ENCODE results near the gene ARIH2. TPM values are rescaled to one million over a fixed set of nuclear protein-coding genes. Genes with fewer than 3 reads are reported as not detected.

Gene ARIH2
- total RNA-seq, 1 donor from 2014 or later = 180 TPM

DNA sequence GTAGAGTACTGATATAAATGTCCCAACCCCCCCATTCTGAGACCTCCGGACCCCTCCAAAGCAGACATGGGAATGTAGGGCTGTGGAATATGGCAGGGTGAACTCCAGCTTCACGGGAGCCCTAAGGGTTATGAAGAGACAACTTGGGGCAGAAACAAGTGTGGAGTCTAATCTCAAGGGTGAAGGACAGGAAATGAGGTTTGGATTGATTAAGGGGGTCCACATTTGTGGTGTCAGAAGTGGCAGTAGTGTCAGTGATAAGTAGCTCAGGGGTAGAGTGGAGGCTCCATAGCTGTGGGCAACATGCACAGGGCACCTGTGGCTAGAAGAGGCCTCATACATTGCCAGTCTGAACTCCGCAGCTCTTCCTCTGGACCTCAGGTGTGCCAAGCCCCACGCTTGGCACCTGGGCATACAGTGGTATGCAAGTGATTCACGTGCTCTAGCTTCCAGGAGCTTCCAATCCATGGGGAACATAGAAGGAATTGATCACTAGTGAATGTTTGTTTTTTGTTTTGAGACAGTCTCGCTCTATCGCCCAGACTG is 67.3 kb downstream of the ARIH2 start:
- intact Hi-C loops (cut with micrococcal nuclease) = loop anchor here (5.0 kb wide), 1 partner anchor 461 kb away; no protein-coding TSS in a partner anchor
- Mint-ChIP-seq H3K36me3 (ENCODE audit: low read depth) (peaks cover 31% of the 10 kb centered on the region), H3K9me3 (no peaks in the 10 kb centered on the region), H3K27me3 (ENCODE audit: insufficient read depth) (no peaks in the 10 kb centered on the region), H3K4me1 (ENCODE audit: low read depth) (peaks cover 34% of the 10 kb centered on the region), H3K4me3 (no peak overlapping the region), H3K27ac (peak overlapping the region; percentile 1)
- no peak for DNase-seq (ENCODE audit: low spot score)

DNA sequence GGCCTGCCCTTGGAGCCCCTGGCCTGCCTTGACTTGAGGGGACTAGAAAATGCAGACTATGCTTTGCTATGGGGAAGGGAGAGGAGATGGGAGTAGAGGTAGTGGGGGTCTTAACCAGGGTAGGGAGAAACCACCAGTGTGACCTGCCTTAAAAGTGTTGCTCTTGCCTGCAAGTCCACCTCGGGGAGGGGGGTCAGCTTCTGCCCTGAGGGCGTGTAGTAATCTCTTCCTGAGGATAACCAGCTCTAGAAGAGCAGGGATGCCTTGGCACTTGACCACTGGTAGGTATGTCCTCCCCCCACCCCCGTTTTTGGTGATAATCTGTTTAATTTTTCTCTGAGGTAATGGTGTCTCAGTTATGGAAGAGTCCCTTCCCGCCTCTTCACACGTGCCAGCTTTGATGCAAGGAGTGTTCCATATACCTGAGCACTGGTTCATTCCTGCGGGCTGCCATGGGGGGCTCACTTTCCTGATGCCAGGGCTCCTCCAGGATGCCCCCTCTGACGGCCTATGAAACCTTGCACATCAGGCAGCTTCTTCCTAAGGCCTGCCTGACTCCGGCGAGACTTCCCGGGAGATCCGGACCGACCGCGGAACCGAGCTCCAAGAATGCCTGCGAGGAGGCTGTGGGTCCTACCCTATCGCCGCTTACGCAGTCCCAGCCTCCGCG is 70.6 kb downstream of the ARIH2 start:
- Mint-ChIP-seq H3K9me3 (no peaks in the 10 kb centered on the region), H3K27me3 (ENCODE audit: insufficient read depth) (no peaks in the 10 kb centered on the region), H3K4me1 (ENCODE audit: low read depth) (peaks cover 49% of the 10 kb centered on the region), H3K27ac (peak overlapping the region; percentile 91), H3K4me3 (peak overlapping the region; percentile 91), H3K36me3 (ENCODE audit: low read depth) (peaks cover 16% of the 10 kb centered on the region)
- no peak for DNase-seq (ENCODE audit: low spot score)
- intact Hi-C loops (cut with micrococcal nuclease) = loop anchor here (1.0 to 5.0 kb wide), 5 partner anchors 18 to 458 kb away; partner anchors contain the start of genes ARIH2, DALRD3, IMPDH2 and WDR6

DNA sequence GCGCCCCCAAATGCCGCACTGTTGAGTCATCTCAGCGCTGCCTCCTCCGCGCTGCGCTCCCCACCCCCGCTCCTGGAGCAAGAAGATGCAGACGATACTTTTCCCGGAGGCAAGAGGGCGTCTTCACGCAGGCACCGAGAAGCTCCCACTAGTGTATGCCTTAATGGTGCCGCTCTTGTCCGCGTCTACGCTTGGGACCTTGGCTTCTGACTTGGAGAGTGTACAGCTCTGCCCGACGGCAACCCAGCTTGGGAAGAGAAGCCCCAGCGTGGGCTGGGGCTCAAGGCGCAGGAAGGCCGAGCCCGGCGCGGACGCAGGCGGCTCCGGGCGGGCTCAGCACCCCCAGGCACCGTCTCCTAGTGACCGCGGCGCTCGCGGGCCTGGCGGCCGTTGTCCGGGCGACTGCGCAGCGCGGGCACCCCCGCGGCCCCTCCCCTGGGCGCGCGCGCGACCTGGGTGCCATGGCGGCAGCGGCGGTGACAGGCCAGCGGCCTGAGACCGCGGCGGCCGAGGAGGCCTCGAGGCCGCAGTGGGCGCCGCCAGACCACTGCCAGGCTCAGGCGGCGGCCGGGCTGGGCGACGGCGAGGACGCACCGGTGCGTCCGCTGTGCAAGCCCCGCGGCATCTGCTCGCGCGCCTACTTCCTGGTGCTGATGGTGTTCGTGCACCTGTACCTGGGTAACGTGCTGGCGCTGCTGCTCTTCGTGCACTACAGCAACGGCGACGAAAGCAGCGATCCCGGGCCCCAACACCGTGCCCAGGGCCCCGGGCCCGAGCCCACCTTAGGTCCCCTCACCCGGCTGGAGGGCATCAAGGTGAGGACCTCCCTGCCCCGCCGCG is 71.4 kb downstream of the ARIH2 start, which contains the start of gene P4HTM:
Gene P4HTM, plus strand, starts transcription at position 446 of the 840 bp plus-strand sequence. Its CDS starts 16 bp downstream, at position 462.
- Mint-ChIP-seq H3K27me3 (ENCODE audit: insufficient read depth) (no peaks in the 10 kb centered on the region), H3K9me3 (no peaks in the 10 kb centered on the region), H3K36me3 (ENCODE audit: low read depth) (peaks cover 16% of the 10 kb centered on the region), H3K4me3 (peak within 1 kb of the TSS; percentile 95), H3K4me1 (ENCODE audit: low read depth) (peaks cover 49% of the 10 kb centered on the region), H3K27ac (peak within 1 kb of the TSS; percentile 91)
- intact Hi-C loops (cut with micrococcal nuclease) = loop anchor here (1.0 to 5.0 kb wide), 6 partner anchors 17 to 457 kb away; partner anchors contain the start of genes ARIH2, DALRD3, IMPDH2 and PRKAR2A
- DNase-seq (ENCODE audit: low spot score) = peak; percentile 64

DNA sequence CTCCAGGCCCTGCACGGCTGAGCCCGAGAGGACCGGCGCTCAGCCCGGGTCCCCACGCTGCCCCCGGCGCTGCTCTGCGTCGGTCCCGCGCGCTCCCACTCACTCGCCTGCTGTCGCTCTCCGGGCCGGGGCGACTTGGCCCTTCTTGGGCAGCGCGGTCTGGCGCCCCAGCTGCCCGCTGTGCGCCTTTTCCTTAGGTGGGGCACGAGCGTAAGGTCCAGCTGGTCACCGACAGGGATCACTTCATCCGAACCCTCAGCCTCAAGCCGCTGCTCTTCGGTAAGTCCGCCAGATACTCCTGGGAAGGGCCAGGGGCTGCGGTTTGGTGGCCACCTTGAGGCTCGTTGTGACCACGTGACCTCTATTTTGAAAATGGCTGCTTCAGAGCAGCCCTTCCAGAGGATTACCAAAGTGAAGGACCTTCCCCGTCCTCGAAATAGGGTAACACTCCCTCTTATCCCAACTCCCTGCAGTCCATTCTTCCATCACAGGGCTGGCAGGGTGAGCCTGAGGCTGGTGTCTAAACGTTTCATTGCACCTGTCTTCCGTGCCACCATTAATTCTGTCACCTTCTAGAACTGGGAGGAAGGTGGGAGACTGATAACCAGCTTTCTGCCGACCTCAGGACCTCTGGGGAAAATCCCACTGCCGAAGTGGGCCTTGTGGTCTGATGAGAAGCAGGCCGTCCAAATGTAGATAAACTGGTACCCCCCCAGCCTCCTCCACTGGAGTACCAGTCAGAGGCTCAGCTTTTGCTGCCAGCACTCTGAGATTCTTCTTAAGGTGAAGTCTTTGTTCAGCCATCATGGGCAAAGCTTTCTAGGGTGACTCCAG is 72.2 kb downstream of the ARIH2 start:
- peak overlapping the region; percentile 95 for H3K4me3 Mint-ChIP-seq
- H3K27ac Mint-ChIP-seq = peak overlapping the region; percentile 74
- peaks cover 49% of the 10 kb centered on the region for H3K4me1 Mint-ChIP-seq (ENCODE audit: low read depth)
- intact Hi-C loops (cut with micrococcal nuclease) = loop anchor here (2.0 kb wide), 1 partner anchor 144 kb away; the partner anchor contains the start of gene PRKAR2A
- peak; percentile 26 for DNase-seq (ENCODE audit: low spot score)
- no peaks in the 10 kb centered on the region for H3K9me3 Mint-ChIP-seq
- peaks cover 17% of the 10 kb centered on the region for H3K36me3 Mint-ChIP-seq (ENCODE audit: low read depth)
- no peaks in the 10 kb centered on the region for H3K27me3 Mint-ChIP-seq (ENCODE audit: insufficient read depth)

DNA sequence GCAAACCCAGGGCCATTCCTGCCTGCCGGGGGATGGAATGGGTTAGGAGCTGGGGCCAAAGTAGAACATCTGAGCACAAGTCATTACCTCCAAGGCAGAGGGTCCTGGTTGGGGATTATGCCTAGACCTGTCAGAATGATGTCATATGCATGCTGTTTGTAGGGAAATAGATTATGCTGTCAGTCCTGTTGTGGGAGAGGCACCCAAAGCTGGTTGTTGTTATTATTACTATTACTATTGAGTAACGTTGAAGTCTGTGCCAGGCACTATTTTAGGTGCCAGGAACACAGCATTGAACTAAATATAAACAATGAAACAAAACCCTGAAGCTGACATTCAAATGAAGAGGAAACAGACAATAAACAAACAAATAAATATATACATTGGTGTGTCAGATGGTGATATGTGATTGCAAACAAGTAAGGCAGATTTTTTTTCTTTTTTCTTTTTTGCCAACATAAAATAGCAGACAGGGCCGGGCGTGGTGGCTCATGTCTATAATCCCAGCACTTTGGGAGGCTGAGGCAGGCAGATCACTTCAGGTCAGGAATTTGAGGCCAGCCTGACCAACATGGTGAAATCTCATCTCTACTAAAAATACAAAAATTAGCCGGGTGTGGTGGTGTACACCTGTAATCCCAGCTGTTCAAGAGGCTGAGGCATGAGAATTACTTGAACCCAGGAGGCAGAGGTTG is 73.4 kb downstream of the ARIH2 start:
- Mint-ChIP-seq H3K4me3 (peak overlapping the region; percentile 95), H3K27me3 (ENCODE audit: insufficient read depth) (no peaks in the 10 kb centered on the region), H3K36me3 (ENCODE audit: low read depth) (peaks cover 16% of the 10 kb centered on the region), H3K27ac (peak overlapping the region; percentile 52), H3K9me3 (no peaks in the 10 kb centered on the region), H3K4me1 (ENCODE audit: low read depth) (peaks cover 43% of the 10 kb centered on the region)
- intact Hi-C loops (cut with micrococcal nuclease) = loop anchor here (2.0 kb wide), 1 partner anchor 145 kb away; the partner anchor contains the start of gene PRKAR2A
- no peak for DNase-seq (ENCODE audit: low spot score)

DNA sequence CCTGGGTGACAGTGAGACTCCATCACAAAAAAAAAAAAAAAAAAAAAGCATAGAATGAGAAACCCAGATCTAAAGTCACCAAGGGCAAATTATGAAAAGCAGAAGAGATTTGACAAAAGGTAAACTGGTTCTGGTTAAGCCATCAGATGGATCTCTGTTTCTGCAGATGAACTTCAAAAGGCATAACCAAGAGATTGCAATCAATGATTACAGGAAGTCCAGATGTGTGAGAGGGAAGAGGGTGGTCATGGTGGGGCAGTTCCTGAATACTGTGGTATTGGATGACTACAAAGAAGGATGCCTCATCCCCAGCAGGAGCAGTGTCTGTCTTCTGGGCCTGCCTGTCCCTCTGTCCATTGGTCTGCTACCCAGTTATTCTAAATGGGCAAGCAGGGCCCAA is 75.2 kb downstream of the ARIH2 start:
- Mint-ChIP-seq H3K4me3 (no peak overlapping the region), H3K9me3 (no peaks in the 10 kb centered on the region), H3K27me3 (ENCODE audit: insufficient read depth) (no peaks in the 10 kb centered on the region), H3K4me1 (ENCODE audit: low read depth) (peaks cover 36% of the 10 kb centered on the region), H3K27ac (peak overlapping the region; percentile 63), H3K36me3 (ENCODE audit: low read depth) (peaks cover 16% of the 10 kb centered on the region)
- DNase-seq (ENCODE audit: low spot score) = no peak
- intact Hi-C loops (cut with micrococcal nuclease) = no loop called here

DNA sequence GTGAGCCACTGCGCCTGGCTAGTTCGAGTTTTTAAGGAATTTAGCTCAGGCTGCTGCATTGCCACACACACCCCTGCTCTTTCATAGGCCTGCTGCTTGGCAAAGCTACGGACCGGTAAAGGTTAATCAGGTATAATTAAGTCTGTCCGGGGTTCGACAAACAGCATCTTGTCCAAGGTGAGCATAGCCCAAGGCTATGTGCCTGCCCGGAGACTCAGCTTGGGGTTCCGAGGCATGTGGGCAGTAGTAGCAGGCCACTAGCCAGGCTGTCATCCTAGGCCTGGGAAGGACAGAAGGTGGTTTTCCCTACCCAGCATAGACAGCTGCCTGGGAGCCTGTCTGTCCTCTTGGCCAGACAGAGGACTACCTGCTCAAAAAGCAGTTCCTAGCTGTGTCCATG is 78.0 kb downstream of the ARIH2 start:
- H3K9me3 Mint-ChIP-seq = no peaks in the 10 kb centered on the region
- intact Hi-C loops (cut with micrococcal nuclease) = no loop called here
- no peak overlapping the region for H3K4me3 Mint-ChIP-seq
- H3K27ac Mint-ChIP-seq = no peak overlapping the region
- DNase-seq (ENCODE audit: low spot score) = no peak
- peaks cover 19% of the 10 kb centered on the region for H3K4me1 Mint-ChIP-seq (ENCODE audit: low read depth)
- H3K36me3 Mint-ChIP-seq (ENCODE audit: low read depth) = peaks cover 16% of the 10 kb centered on the region
- no peaks in the 10 kb centered on the region for H3K27me3 Mint-ChIP-seq (ENCODE audit: insufficient read depth)

DNA sequence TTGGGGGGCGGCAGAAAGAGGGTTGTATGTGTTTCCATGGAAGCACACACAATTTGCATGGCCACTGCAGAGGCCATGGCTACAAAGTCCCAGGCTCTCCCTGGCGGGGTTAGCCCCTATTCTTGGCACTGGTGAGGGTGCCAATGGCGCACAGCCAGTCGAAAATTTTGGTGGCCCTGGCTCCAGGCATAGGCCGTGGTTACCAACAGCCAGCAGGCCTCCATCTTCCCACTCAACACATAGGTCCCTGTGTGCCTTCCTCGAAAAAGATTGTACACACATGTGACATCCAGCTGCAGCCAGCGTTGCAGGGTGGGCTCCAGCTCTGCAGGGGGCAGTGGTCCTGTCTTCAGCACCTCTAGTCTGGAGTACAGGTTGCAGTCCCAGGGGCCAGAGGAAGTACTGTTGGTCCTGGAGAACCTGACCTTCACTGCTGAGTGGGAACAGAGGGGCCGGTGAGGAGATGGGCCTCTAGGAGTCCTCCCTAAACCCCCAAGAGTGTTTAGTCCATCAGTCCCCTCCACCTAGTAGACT is 78.5 kb downstream of the ARIH2 start:
- Mint-ChIP-seq H3K9me3 (no peaks in the 10 kb centered on the region), H3K36me3 (ENCODE audit: low read depth) (peaks cover 18% of the 10 kb centered on the region), H3K4me1 (ENCODE audit: low read depth) (peaks cover 14% of the 10 kb centered on the region), H3K27me3 (ENCODE audit: insufficient read depth) (no peaks in the 10 kb centered on the region), H3K4me3 (no peak overlapping the region), H3K27ac (no peak overlapping the region)
- intact Hi-C loops (cut with micrococcal nuclease) = no loop called here
- no peak for DNase-seq (ENCODE audit: low spot score)

DNA sequence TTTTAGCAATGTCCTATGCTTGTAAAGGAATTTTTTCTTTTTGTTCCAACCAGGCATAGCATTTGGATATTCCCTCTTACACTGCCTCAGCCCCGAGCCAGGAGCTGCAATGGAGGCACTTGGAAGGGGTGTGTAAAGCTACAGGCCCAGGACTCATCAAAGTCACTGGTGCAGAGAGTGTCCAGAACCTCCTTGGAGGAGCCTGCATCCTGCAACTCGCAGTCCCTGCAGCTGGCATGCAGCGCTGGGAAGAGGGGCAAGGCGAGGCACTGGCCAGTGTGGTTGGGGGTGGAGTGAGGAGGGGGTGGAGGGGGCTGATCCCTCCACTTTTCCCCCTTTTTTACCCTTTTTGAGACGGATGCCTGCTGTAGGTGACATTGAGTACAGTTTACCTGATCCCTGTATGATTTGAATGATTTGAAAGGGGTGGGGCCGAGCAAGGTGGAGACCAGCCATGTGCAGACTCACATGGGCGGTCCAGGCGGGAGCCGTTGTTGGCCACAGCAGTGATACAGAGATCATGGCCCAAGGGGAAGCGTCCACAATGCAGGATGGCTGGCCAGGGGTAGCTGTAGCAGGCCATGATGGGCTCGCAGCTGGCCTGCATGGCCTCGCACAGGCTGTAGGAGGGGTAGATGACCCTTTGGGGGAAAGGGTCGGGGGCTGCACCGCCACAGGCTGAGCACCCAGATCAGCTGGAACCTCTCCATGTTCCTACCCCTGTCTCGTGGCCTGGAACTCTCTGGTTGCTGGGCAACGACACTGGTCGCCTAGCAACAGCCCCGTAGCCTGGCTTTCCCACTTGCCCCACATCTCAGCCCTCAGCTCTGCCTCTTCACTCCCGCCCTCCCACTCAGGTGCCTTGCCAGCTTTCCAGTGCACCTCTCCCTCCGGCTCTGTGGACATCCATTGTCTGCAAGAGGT is 79.3 kb downstream of the ARIH2 start:
- Mint-ChIP-seq H3K27ac (no peak overlapping the region), H3K27me3 (ENCODE audit: insufficient read depth) (no peaks in the 10 kb centered on the region), H3K9me3 (no peaks in the 10 kb centered on the region), H3K36me3 (ENCODE audit: low read depth) (peaks cover 21% of the 10 kb centered on the region), H3K4me3 (no peak overlapping the region), H3K4me1 (ENCODE audit: low read depth) (peaks cover 12% of the 10 kb centered on the region)
- intact Hi-C loops (cut with micrococcal nuclease) = no loop called here
- DNase-seq (ENCODE audit: low spot score) = no peak

DNA sequence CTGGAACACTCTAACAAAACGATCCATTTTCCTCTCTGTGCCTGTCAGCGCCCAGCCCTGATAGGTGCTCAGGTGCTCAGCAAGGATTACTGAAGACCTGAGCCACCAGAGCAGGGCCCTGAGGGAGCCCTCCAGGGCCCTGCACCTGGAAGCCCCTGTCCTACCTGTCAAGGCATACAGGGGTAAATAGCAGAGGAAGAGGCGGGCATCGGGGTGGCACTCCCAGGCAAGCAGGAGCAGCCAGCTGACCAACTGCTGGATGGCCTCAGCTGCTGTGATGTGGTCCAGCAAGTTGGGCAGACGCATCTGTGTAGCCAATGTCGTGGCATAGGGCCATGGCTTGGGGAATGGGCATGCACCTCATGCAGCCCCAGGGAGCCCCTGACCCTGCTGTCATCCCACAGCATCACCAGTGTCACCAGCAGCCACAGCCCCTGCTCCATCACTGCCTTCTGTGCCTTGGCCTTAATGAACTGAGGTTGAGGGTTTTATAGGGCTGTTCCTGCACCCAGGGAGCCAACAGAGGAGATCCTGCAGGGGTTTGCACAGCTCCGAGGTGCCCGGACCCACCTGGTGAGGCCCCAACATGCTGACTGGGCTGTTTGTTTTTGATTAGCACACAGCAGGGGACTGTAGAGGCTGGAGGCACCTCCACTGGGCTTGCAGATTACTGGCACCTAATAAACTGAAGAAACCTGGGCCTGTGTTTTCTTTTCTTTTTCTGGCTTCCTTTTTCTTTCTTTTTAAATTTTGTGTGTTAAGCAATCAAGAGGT is 80.6 kb downstream of the ARIH2 start:
- H3K4me1 Mint-ChIP-seq (ENCODE audit: low read depth) = no peaks in the 10 kb centered on the region
- intact Hi-C loops (cut with micrococcal nuclease) = no loop called here
- H3K27me3 Mint-ChIP-seq (ENCODE audit: insufficient read depth) = no peaks in the 10 kb centered on the region
- DNase-seq (ENCODE audit: low spot score) = no peak
- peaks cover 14% of the 10 kb centered on the region for H3K36me3 Mint-ChIP-seq (ENCODE audit: low read depth)
- no peaks in the 10 kb centered on the region for H3K9me3 Mint-ChIP-seq
- no peak overlapping the region for H3K4me3 Mint-ChIP-seq
- H3K27ac Mint-ChIP-seq = no peak overlapping the region

Measured in activated T-helper 1 cell treated with anti-CD3 and anti-CD28 coated beads, Interleukin-12 subunit alpha, Interleukin-12 subunit beta, Interleukin-2, Interleukin-4 antibody, amounts not matched to agents 30 ng/mL and 10 ng/mL and 1 ng/mL, durations not matched to agents 14 hours and 24 hours and 36 hours (primary cell).